H9 (cell line): Measurements from ENCODE around the gene BTBD3. TPM values are rescaled to one million over a fixed set of nuclear protein-coding genes. Genes with fewer than 3 reads are reported as not detected.

Experiments
- DNase-seq: peaks from one replicate; pipeline ENCODE4 v3.0.0-alpha.2; 2017
- H2AFZ ChIP-seq: one replicate; pipeline ENCODE4 v1.6.1; 2013; ENCODE audit warnings: mild to moderate bottlenecking, low read length, control low read depth, moderate library complexity
- H2AK5ac ChIP-seq: 2 replicates; pipeline ENCODE4 v1.6.1; 2013; ENCODE audit warnings: low read length, control low read depth, mixed read lengths; ENCODE audit not compliant: insufficient read length
- H2BK120ac ChIP-seq: one replicate; pipeline ENCODE4 v1.6.1; 2013; ENCODE audit warnings: low read depth, mild to moderate bottlenecking, low read length, control low read depth, inconsistent platforms; ENCODE audit not compliant: poor library complexity, severe bottlenecking
- H2BK12ac ChIP-seq: 2 replicates; pipeline ENCODE4 v1.6.1; 2013; ENCODE audit warnings: low read length, control low read depth, mixed read lengths, low read depth; ENCODE audit not compliant: insufficient read length
- H2BK15ac ChIP-seq: 2 replicates; pipeline ENCODE4 v1.6.1; 2013; ENCODE audit warnings: low read depth, low read length, control low read depth
- H2BK20ac ChIP-seq: one replicate; pipeline ENCODE4 v1.6.1; 2013; ENCODE audit warnings: low read depth, mild to moderate bottlenecking, low read length, control low read depth, inconsistent platforms; ENCODE audit not compliant: poor library complexity, severe bottlenecking
- H2BK5ac ChIP-seq: 2 replicates; pipeline ENCODE4 v1.6.1; 2013; ENCODE audit warnings: low read length, control low read depth, mixed read lengths; ENCODE audit not compliant: insufficient read length
- H3K14ac ChIP-seq: 2 replicates; pipeline ENCODE4 v1.6.1; 2013; ENCODE audit warnings: low read length, control low read depth; ENCODE audit not compliant: insufficient read depth
- H3K18ac ChIP-seq: 2 replicates; pipeline ENCODE4 v1.6.1; 2013; ENCODE audit warnings: low read depth, mild to moderate bottlenecking, mixed read lengths, low read length, control low read depth; ENCODE audit not compliant: insufficient read length
- H3K23ac ChIP-seq: 2 replicates; pipeline ENCODE4 v1.6.1; 2013; ENCODE audit warnings: low read length, control low read depth, mixed read lengths, low read depth; ENCODE audit not compliant: insufficient read length
- H3K23me2 ChIP-seq: 2 replicates; pipeline ENCODE4 v1.6.1; 2013; ENCODE audit warnings: low read depth, mild to moderate bottlenecking, mixed read lengths, low read length, control low read depth; ENCODE audit not compliant: insufficient read length, poor library complexity, severe bottlenecking
- H3K27ac ChIP-seq: 2 replicates; pipeline ENCODE4 v1.5.1; 2013; ENCODE audit warnings: low read length, control low read depth, mixed read lengths, low read depth; ENCODE audit not compliant: insufficient read length
- H3K27me3 ChIP-seq: 2 replicates; pipeline ENCODE4 v1.6.1; 2013; ENCODE audit warnings: low read length, control low read depth, inconsistent platforms; ENCODE audit not compliant: insufficient read depth
- H3K4ac ChIP-seq: 2 replicates; pipeline ENCODE4 v1.6.1; 2013; ENCODE audit warnings: low read depth, mild to moderate bottlenecking, control low read depth, inconsistent platforms, low read length, moderate library complexity
- H3K4me1 ChIP-seq: 2 replicates; pipeline ENCODE4 v1.6.1; 2013; ENCODE audit warnings: low read length, control low read depth, inconsistent platforms; ENCODE audit not compliant: insufficient read depth
- H3K4me2 ChIP-seq: 2 replicates; pipeline ENCODE4 v1.6.1; 2013; ENCODE audit warnings: low read length, control low read depth, mixed read lengths; ENCODE audit not compliant: insufficient read length, insufficient read depth
- H3K56ac ChIP-seq: 2 replicates; pipeline ENCODE4 v1.6.1; 2013; ENCODE audit warnings: low read depth, mild to moderate bottlenecking, mixed read lengths, low read length, control low read depth; ENCODE audit not compliant: insufficient read length
- H3K79me1 ChIP-seq: 2 replicates; pipeline ENCODE4 v1.6.1; 2013; ENCODE audit warnings: low read depth, mild to moderate bottlenecking, moderate library complexity, low read length, control low read depth, inconsistent platforms; ENCODE audit not compliant: insufficient read depth, poor library complexity, severe bottlenecking
- H3K79me2 ChIP-seq: 2 replicates; pipeline ENCODE4 v1.6.1; 2013; ENCODE audit warnings: low read length, control low read depth, inconsistent platforms; ENCODE audit not compliant: insufficient read depth
- H3K9ac ChIP-seq: 2 replicates; pipeline ENCODE4 v1.6.1; 2013; ENCODE audit warnings: low read length, control low read depth, mixed read lengths; ENCODE audit not compliant: insufficient read length; ENCODE audit errors: extremely low read depth
- H3K9me3 ChIP-seq: one replicate; pipeline ENCODE4 v1.6.1; 2013; ENCODE audit warnings: low read depth, low read length, inconsistent platforms; ENCODE audit not compliant: control insufficient read depth
- H3T11ph ChIP-seq: one replicate; pipeline ENCODE4 v1.6.1; 2013; ENCODE audit warnings: mild to moderate bottlenecking, low read length, control low read depth, inconsistent platforms
- H4K20me1 ChIP-seq: one replicate; pipeline ENCODE4 v1.6.1; 2013; ENCODE audit not compliant: control insufficient read depth, insufficient read length, insufficient read depth
- H4K5ac ChIP-seq: 2 replicates; pipeline ENCODE4 v1.6.1; 2013; ENCODE audit warnings: low read depth, mild to moderate bottlenecking, mixed read lengths, low read length, control low read depth; ENCODE audit not compliant: insufficient read length
- H4K8ac ChIP-seq: replicated peaks from 2 replicates; pipeline ENCODE4 v1.6.1; 2013; ENCODE audit warnings: low read length, control low read depth, mixed read lengths, low read depth; ENCODE audit not compliant: insufficient read length
- H4K91ac ChIP-seq: 2 replicates; pipeline ENCODE4 v1.6.1; 2013; ENCODE audit warnings: low read depth, mild to moderate bottlenecking, moderate library complexity, mixed read lengths, low read length, control low read depth; ENCODE audit not compliant: insufficient read length
- H3K27ac Mint-ChIP-seq, 3 experiments: 2 replicates in 2 of 3; 3 replicates in 1 of 3; pipeline ENCODE4 v1.8.0; 2020 to 2021; ENCODE audit warnings: mixed read lengths in 3 of 3, mild to moderate bottlenecking in 1 of 3, moderate library complexity in 1 of 3
- H3K27me3 Mint-ChIP-seq: 2 replicates; pipeline ENCODE4 v1.8.0; 2021; ENCODE audit warnings: low read depth, mild to moderate bottlenecking, moderate library complexity, mixed read lengths
- H3K36me3 Mint-ChIP-seq, 3 experiments: 2 replicates in 2 of 3; 3 replicates in 1 of 3; pipeline ENCODE4 v1.8.0; 2020 to 2021; ENCODE audit warnings: low read depth in 3 of 3, mixed read lengths in 3 of 3; ENCODE audit not compliant: insufficient read depth in 1 of 3
- H3K4me1 Mint-ChIP-seq, 2 experiments: 2 replicates each; pipeline ENCODE4 v1.8.0; 2020; ENCODE audit warnings: mixed read lengths in 2 of 2
- H3K4me3 Mint-ChIP-seq, 2 experiments: 2 replicates in 1 of 2; 3 replicates in 1 of 2; pipeline ENCODE4 v1.8.0; 2020 to 2021; ENCODE audit warnings: mild to moderate bottlenecking in 2 of 2, mixed read lengths in 2 of 2, moderate library complexity in 1 of 2
- H3K9me3 Mint-ChIP-seq, 2 experiments: 2 replicates in 1 of 2; 3 replicates in 1 of 2; pipeline ENCODE4 v1.8.0; 2020; ENCODE audit warnings: mild to moderate bottlenecking in 2 of 2, mixed read lengths in 2 of 2, moderate library complexity in 1 of 2
- WGBS: extraction: QIAGEN DNeasy Blood & Tissue Kit; methylation state at CpG from one replicate; pipeline ENCODE4 v1.1.7; 2013; ENCODE audit warnings: missing lambda C conversion rate, low lambda C conversion rate, mixed read lengths; ENCODE audit not compliant: insufficient read length; ENCODE audit errors: extremely low coverage; 5-methylcytosine and 5-hydroxymethylcytosine counted together
- total RNA-seq: library from RNA; stranded (reverse); gene quantifications from 2 replicates; pipeline ENCODE4 v1.2.1, GENCODE V29; 2021
- TF ChIP-seq, protein P1 (sequence below): fragments of 200-600 bp; sonication (generic); conservative IDR thresholded peaks from 3 replicates; pipeline ENCODE4 v1.8.0; 2021; ENCODE audit warnings: antibody characterized with exemption, mild to moderate bottlenecking

Gene BTBD3
- total RNA-seq, 1 experiment from 2014 or later = 62.1 TPM

DNA sequence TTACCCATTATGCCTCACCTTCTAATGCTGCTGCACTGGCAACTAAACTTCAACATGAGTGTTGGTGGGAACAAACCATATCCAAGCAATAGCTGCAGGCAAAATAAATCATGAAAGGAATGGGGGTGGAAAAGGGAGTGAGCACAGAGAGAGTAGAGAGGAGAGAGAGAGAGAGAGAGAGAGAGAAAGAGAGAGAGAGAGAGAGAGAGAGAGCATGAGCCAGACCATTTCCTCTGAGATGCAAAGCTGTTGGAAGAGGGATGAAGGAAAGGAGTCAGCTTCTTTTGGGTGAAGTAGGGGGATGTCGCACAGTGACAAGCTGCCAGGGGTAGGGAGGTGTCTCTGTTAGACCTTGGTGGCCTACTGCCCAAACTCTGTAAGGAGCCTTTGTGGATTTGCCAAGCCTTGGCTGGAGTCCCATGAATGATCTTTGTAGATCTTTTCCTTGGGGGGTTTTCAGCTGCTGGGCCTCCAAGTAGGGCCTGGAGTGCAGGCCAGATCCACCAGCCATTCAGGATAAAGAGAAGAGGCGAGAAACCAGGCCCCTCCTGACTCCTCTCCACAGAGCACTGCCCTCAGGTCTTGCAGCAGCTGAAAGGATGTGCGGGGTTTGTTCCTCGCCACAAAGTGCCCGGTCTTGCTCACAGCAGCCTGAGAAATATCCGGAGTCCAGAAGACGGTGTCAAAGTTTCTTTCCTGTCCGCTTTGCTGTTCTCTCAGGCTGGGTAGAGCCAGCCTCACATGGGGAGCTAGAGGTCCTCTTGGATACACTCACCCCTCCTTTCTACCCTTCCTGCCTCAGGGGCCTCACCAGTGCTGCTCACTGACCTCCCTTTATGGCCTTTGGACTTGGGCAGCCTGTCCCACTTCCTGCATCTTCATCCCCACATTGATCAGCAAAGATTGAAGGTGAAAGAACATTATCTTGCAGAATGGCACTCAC lies 17.8 kb downstream of the BTBD3 start:
- H2AFZ ChIP-seq = no peak overlapping the region

More for the DNA sequence above, 17.8 kb downstream of the BTBD3 start:
- Histone ChIP-seq H2BK12ac (no peak overlapping the region), H3K18ac (no peak overlapping the region), H2BK20ac (no peak overlapping the region), H3K79me2 (no peaks in the 10 kb centered on the region), H2AK5ac (no peak overlapping the region), H3K27me3 (no peaks in the 10 kb centered on the region), H2BK15ac (no peak overlapping the region), H3K9me3 (no peaks in the 10 kb centered on the region), H3K14ac (no peak overlapping the region; the same call in 1 of the 2 replicates), H4K5ac (no peak overlapping the region), H3K23me2 (no peaks in the 10 kb centered on the region), H3K23ac (no peak overlapping the region), H4K20me1 (no peaks in the 10 kb centered on the region), H4K91ac (no peak overlapping the region), H3K4ac (no peak overlapping the region), H2BK5ac (no peak overlapping the region), H3K4me2 (no peak overlapping the region), H3K9ac (no peak overlapping the region), H4K8ac (no peak overlapping the region), H3K56ac (no peak overlapping the region), H3K4me1 (no peaks in the 10 kb centered on the region), H2BK120ac (no peak overlapping the region), H3T11ph (no peak overlapping the region), H3K79me1 (no peaks in the 10 kb centered on the region), H3K27ac (no peak overlapping the region)
- H3K27me3 Mint-ChIP-seq = no peaks in the 10 kb centered on the region; the same call in 1 of the 2 replicates
- no peak overlapping the region for H3K4me3 Mint-ChIP-seq
- peaks cover 0 to 4% of the 10 kb centered on the region in 2 experiments; a peak in 1 of 4 replicates for H3K4me1 Mint-ChIP-seq
- no peaks in the 10 kb centered on the region for H3K9me3 Mint-ChIP-seq
- H3K27ac Mint-ChIP-seq = no peak overlapping the region
- TF ChIP-seq, protein P1, sequence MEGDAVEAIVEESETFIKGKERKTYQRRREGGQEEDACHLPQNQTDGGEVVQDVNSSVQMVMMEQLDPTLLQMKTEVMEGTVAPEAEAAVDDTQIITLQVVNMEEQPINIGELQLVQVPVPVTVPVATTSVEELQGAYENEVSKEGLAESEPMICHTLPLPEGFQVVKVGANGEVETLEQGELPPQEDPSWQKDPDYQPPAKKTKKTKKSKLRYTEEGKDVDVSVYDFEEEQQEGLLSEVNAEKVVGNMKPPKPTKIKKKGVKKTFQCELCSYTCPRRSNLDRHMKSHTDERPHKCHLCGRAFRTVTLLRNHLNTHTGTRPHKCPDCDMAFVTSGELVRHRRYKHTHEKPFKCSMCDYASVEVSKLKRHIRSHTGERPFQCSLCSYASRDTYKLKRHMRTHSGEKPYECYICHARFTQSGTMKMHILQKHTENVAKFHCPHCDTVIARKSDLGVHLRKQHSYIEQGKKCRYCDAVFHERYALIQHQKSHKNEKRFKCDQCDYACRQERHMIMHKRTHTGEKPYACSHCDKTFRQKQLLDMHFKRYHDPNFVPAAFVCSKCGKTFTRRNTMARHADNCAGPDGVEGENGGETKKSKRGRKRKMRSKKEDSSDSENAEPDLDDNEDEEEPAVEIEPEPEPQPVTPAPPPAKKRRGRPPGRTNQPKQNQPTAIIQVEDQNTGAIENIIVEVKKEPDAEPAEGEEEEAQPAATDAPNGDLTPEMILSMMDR = no peak
- WGBS = no CpG with 5 or more reads among the region's 8 CpGs
- no peaks in the 10 kb centered on the region for H3K36me3 Mint-ChIP-seq
- no peak for DNase-seq
